Gastroesophageal sphincter (tissue), 4 donors: ENCODE data around the gene HERPUD1. TPM values are rescaled to one million over a fixed set of nuclear protein-coding genes. Genes with fewer than 3 reads are reported as not detected.
A peak's percentile ranks its signal among the peaks of the same experiment; 100 is the strongest.
"Not testable (repeated sequence)": the region's sequence is repeated elsewhere in the genome, so short reads cannot be mapped to it uniquely, and the experiment has no call there.

Experiments
- ATAC-seq: fragments of 150-250 bp; one replicate; pipeline ENCODE4 v1.9.1; 2016; ENCODE audit warnings: mild to moderate bottlenecking, moderate library complexity
- H3K27ac ChIP-seq, 4 donors: fragments of 200-600 bp; sonication (generic) in 3 of 4; 1 replicate in 3 of 4; 2 replicates in 1 of 4; pipeline ENCODE4 v1.5.1; 2016 to 2019
- H3K27me3 ChIP-seq: fragments of 200-600 bp; sonication (generic); one replicate; pipeline ENCODE4 v1.5.1; 2019
- H3K36me3 ChIP-seq, 2 donors: fragments of 200-600 bp; sonication (generic); one replicate each; pipeline ENCODE4 v1.5.1; 2019; ENCODE audit warnings: control low read depth in 1 of 2
- H3K4me1 ChIP-seq, 3 donors: fragments of 200-600 bp; sonication (generic); 1 replicate in 2 of 3; 2 replicates in 1 of 3; pipeline ENCODE4 v1.5.1; 2016 to 2019; ENCODE audit warnings: control low read depth in 2 of 3
- H3K4me3 ChIP-seq, 2 donors: fragments of 200-600 bp; sonication (generic); one replicate each; pipeline ENCODE4 v1.5.1; 2019; ENCODE audit warnings: mild to moderate bottlenecking in 1 of 2, moderate library complexity in 1 of 2
- H3K9me3 ChIP-seq, 3 donors: fragments of 200-600 bp; sonication (generic); one replicate each; pipeline ENCODE4 v1.5.1; 2017 to 2019; ENCODE audit warnings: control low read depth in 2 of 3
- EP300 ChIP-seq: sonication (generic); formaldehyde crosslinking; IDR thresholded peaks from one replicate; pipeline ENCODE4 v1.6.1; 2017; ENCODE audit warnings: antibody characterized with exemption, mild to moderate bottlenecking
- POLR2A ChIP-seq, 2 donors: fragments of 450-650 bp; IDR thresholded peaks; one replicate each; pipeline ENCODE4 v1.6.1; 2017; ENCODE audit warnings: antibody characterized with exemption in 2 of 2, mild to moderate bottlenecking in 2 of 2, moderate library complexity in 1 of 2
- POLR2AphosphoS5 ChIP-seq: sonication (generic); formaldehyde crosslinking; IDR thresholded peaks from one replicate; pipeline ENCODE4 v1.6.1; 2017; ENCODE audit warnings: antibody characterized with exemption
- WGBS, 2 donors: methylation state at CpG; one replicate each; pipeline ENCODE4 v1.1.5; 2018; ENCODE audit warnings: low coverage in 1 of 2; 5-methylcytosine and 5-hydroxymethylcytosine counted together
- total RNA-seq, 4 donors: library from RNA; depleted of rRNA; stranded (reverse); fragments of >200 nt; gene quantifications; one replicate each; pipeline ENCODE4 v1.1.0, GENCODE V29; 2016
- TF ChIP-seq, protein P1 (sequence below), 4 experiments: fragments of 200-600 bp in 2 of 4; fragments of 450-650 bp in 2 of 4; sonication (generic) in 1 of 4; IDR thresholded peaks; one replicate each; pipeline ENCODE4 v1.5.1; 2017 to 2019; ENCODE audit warnings: antibody characterized with exemption in 4 of 4, mild to moderate bottlenecking in 2 of 4, moderate library complexity in 2 of 4

Gene HERPUD1, protein sequence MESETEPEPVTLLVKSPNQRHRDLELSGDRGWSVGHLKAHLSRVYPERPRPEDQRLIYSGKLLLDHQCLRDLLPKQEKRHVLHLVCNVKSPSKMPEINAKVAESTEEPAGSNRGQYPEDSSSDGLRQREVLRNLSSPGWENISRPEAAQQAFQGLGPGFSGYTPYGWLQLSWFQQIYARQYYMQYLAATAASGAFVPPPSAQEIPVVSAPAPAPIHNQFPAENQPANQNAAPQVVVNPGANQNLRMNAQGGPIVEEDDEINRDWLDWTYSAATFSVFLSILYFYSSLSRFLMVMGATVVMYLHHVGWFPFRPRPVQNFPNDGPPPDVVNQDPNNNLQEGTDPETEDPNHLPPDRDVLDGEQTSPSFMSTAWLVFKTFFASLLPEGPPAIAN
- 10 to 100 TPM; 41.2 to 87.5 (median 79.1) TPM for total RNA-seq

- WGBS, 2 donors: no CpG with 5 or more reads among the region's 83 CpGs
- Histone ChIP-seq H3K4me1 (peaks cover 5 to 52% (median 20%) of the 10 kb centered on the region in 3 donors), H3K27ac (peak within 1 kb of the TSS; percentile 94 to 100 (median 99)), H3K36me3 (peaks cover 2 to 22% of the 10 kb centered on the region in 2 donors), H3K4me3 (peak within 1 kb of the TSS; percentile 92 to 100), H3K9me3 (no peaks in the 10 kb centered on the region), H3K27me3 (no peaks in the 10 kb centered on the region)
- TF ChIP-seq POLR2AphosphoS5 (peak; percentile 98), EP300 (no peak), POLR2A (IDR thresholded peaks at IDR 0.05) (peak; percentile 96 to 98)
- TF ChIP-seq, protein P1, sequence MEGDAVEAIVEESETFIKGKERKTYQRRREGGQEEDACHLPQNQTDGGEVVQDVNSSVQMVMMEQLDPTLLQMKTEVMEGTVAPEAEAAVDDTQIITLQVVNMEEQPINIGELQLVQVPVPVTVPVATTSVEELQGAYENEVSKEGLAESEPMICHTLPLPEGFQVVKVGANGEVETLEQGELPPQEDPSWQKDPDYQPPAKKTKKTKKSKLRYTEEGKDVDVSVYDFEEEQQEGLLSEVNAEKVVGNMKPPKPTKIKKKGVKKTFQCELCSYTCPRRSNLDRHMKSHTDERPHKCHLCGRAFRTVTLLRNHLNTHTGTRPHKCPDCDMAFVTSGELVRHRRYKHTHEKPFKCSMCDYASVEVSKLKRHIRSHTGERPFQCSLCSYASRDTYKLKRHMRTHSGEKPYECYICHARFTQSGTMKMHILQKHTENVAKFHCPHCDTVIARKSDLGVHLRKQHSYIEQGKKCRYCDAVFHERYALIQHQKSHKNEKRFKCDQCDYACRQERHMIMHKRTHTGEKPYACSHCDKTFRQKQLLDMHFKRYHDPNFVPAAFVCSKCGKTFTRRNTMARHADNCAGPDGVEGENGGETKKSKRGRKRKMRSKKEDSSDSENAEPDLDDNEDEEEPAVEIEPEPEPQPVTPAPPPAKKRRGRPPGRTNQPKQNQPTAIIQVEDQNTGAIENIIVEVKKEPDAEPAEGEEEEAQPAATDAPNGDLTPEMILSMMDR (IDR thresholded peaks at IDR 0.05): peak in 3 of 4 experiments; percentile 4 to 53 (median 12)
- peak; percentile 98 for ATAC-seq
These were observed at the start of gene HERPUD1 for GRCh38 chr16:56931892-56932720. HERPUD1 (plus strand) TSS chr16:56932142; CDS start chr16:56932245, 103 bp downstream.

GRCh38 chr16:56883586-56883985, 48.4 kb upstream of the HERPUD1 start:
- no peaks in the 10 kb centered on the region for H3K27me3 ChIP-seq
- H3K27ac ChIP-seq: no peak overlapping the region
- TF ChIP-seq POLR2A (IDR thresholded peaks at IDR 0.05): no peak
- TF ChIP-seq EP300: no peak
- TF ChIP-seq, protein P1 (IDR thresholded peaks at IDR 0.05): no peak
- no peak for TF ChIP-seq POLR2AphosphoS5
- H3K4me1 ChIP-seq: no peaks in the 10 kb centered on the region
- H3K4me3 ChIP-seq: no peak overlapping the region
- ATAC-seq: no peak
- no peaks in the 10 kb centered on the region for H3K9me3 ChIP-seq
- WGBS, 2 donors: 80 to 100% methylated on average over 1 of the region's 2 CpGs
- H3K36me3 ChIP-seq: no peaks in the 10 kb centered on the region

GRCh38 chr16:56884026-56884582, 47.8 kb upstream of the HERPUD1 start:
- Histone ChIP-seq H3K36me3 (no peaks in the 10 kb centered on the region), H3K27ac (no peak overlapping the region), H3K27me3 (no peaks in the 10 kb centered on the region), H3K4me3 (no peak overlapping the region), H3K9me3 (no peaks in the 10 kb centered on the region), H3K4me1 (no peaks in the 10 kb centered on the region)
- ATAC-seq: no peak
- 98% methylated on average over 8 of the region's 14 CpGs; no CpG with 5 or more reads in 1 of the 2 donors for WGBS, 2 donors
- no peak for TF ChIP-seq POLR2AphosphoS5
- TF ChIP-seq EP300: no peak
- TF ChIP-seq, protein P1 (IDR thresholded peaks at IDR 0.05): no peak
- TF ChIP-seq POLR2A (IDR thresholded peaks at IDR 0.05): no peak

GRCh38 chr16:56884929-56885328, 47.0 kb upstream of the HERPUD1 start:
- not testable (repeated sequence) for H3K36me3 ChIP-seq, H3K27ac ChIP-seq, H3K4me1 ChIP-seq, H3K4me3 ChIP-seq, H3K9me3 ChIP-seq, H3K27me3 ChIP-seq, ATAC-seq
- 84 to 94% methylated on average over 3 to 10 of the region's 13 CpGs for WGBS, 2 donors

- no peak overlapping the region for H3K27ac ChIP-seq
- no peak for ATAC-seq
- H3K9me3 ChIP-seq: no peaks in the 10 kb centered on the region
- no peaks in the 10 kb centered on the region for H3K36me3 ChIP-seq
- H3K27me3 ChIP-seq: no peaks in the 10 kb centered on the region
- H3K4me3 ChIP-seq: no peak overlapping the region
- 74% methylated on average over 5 of the region's 9 CpGs; no CpG with 5 or more reads in 1 of the 2 donors for WGBS, 2 donors
- no peaks in the 10 kb centered on the region for H3K4me1 ChIP-seq
- TF ChIP-seq POLR2A (IDR thresholded peaks at IDR 0.05): no peak
- TF ChIP-seq, protein P1 (IDR thresholded peaks at IDR 0.05): no peak
- no peak for TF ChIP-seq EP300
These were observed 46.3 kb upstream of the HERPUD1 start for GRCh38 chr16:56885446-56886162.
